ENCODE measurements around the gene BACH1.

The BACH1 gene

DNA sequence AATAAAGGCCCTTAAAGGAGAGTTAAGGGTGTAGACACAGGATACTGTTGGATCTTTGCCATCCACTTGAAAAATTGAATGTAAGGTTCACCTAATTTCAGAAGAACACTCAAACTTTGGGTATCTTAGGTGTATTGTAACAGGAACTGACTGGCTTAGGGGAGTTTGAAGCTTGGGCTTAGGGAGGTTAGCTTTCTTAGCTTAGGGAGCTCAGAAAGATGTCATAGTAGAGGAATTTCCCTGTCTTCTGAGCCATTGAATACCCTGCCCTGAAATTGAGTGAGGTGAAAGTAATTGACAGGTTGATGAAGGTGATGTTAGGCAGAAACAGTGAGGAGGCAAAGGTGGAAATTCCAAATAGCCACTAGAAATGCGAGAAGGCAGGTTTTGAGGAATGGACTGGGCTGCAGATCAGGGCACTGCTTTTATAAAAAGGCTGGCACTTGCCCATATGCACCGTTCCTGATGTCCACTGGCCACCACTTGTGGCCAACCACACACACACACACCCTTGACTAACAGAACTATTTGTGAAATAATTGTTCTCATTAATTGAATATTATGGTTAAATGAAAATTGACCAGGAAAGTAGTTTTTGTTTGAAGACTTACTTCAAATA lies 16.5 kb downstream of the BACH1 start:
- no peak for DNase-seq (ENCODE audit: low spot score)

GRCh38 chr21:29316029-29316742 lies 17.5 kb downstream of the BACH1 start:
- no peak for DNase-seq (ENCODE audit: low spot score)

DNA sequence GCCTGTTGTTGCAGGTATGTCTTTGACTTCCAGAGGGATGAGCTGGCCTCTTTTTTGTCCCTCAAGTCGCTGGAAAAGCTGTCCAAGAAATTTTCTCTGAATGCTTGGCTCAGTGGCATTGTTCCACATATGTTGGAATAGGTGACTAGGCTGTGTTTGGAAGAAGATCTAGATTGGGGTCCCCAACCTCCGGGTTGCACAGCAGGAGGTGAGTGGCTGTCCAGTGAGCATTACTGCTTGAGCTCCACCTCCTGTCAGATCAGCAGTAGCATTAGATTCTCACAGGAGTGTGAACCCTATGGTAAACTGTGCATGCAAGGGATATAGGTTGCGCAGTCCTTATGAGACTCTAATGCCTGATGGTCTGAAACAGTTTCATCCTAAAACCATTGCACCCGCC lies 18.1 kb downstream of the BACH1 start:
- no peak for DNase-seq (ENCODE audit: low spot score)

DNA sequence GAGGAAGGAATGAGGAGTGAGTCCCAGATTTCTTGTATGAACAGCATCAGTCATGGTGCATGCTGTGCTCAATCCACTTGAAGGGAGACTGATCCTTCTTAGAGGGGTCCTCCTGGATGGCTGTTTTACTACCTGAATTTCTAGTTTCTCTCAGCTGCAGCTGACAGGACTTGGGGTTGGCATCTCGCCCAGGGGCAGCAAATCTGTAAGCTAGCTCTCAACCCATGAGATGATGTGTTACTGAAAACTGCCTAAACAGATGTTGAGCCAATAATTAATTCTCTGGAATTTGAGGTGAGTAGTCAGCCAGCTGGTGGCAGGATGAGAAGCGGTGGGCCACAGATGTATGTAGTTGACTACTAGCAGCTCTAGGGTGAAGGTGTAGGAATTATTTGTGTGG lies 19.6 kb downstream of the BACH1 start:
- no peak for DNase-seq (ENCODE audit: low spot score)

DNA sequence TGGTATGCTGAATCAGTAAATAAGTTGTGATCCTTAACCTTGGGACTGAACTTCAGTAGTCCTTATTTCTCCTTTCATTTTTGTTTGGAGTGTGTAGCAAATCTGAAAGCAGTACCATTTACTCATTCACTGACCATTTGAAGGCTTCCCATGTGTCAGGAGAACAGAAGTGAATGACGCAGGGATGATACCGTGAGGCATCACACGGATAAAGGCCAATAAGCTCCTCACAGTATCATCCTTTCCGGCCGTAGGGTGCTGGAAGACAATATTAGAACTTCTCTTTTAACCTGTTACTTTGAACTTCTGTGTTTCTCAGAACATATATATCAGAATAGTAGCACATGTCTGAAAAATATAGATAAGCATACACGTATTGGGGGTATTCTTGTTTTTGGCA lies 21.3 kb downstream of the BACH1 start:
- DNase-seq (ENCODE audit: low spot score) = no peak

GRCh38 chr21:29321217-29321616 lies 22.5 kb downstream of the BACH1 start:
- no peak for DNase-seq (ENCODE audit: low spot score)

- DNase-seq (ENCODE audit: low spot score) = no peak
Measured at GRCh38 chr21:29321932-29322928, 23.5 kb downstream of the BACH1 start.

DNA sequence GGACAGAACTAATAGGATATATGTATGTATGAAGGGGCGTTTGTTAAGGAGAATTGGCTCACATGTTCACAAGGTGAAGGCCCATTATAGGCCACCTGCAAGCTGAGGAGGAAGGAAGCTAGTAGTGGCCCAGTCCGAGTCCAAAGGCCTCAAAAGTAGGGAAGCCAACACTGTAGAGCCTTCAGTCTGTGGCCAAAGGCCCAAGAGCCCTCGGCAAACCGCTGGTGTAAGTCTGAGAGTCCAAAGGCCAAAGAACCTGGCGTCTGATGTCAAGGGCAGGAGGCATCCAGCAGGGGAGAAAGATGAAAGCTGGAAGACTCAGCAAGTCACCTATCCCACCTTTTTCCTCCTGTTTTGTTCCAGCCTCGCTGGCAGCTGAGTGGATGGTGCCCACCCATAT lies 24.5 kb downstream of the BACH1 start:
- DNase-seq (ENCODE audit: low spot score) = no peak

DNA sequence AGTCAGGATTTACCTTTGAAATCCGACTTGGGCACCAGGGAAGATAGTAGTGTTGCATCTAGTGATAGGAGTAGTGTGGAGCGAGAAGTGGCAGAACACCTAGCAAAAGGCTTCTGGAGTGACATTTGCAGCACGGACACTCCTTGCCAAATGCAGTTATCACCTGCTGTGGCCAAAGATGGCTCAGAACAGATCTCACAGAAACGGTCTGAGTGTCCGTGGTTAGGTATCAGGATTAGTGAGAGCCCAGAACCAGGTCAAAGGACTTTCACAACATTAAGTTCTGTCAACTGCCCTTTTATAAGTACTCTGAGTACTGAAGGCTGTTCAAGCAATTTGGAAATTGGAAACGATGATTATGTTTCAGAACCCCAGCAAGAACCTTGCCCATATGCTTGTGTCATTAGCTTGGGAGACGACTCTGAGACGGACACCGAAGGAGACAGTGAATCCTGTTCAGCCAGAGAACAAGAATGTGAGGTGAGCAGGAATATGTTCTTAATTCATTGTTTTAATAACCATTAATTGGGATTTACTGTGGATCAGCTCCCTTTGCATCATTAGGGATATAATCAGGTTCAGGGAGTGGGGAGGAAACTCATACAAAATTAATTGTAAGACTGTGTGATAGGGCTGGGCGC lies 28.3 kb downstream of the BACH1 start:
- no peak for DNase-seq (ENCODE audit: low spot score)

DNA sequence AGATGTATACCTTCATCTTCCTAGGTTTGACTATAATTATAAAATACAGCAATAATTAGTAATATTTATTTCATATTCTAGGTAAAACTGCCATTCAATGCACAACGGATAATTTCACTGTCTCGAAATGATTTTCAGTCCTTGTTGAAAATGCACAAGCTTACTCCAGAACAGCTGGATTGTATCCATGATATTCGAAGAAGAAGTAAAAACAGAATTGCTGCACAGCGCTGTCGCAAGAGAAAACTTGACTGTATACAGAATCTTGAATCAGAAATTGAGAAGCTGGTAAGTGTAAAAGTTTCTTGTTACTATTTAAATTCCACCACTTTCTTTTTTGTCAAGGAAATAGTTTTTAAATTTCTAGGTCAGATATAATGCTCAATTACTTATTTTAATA lies 30.7 kb downstream of the BACH1 start:
- DNase-seq (ENCODE audit: low spot score) = no peak

DNA sequence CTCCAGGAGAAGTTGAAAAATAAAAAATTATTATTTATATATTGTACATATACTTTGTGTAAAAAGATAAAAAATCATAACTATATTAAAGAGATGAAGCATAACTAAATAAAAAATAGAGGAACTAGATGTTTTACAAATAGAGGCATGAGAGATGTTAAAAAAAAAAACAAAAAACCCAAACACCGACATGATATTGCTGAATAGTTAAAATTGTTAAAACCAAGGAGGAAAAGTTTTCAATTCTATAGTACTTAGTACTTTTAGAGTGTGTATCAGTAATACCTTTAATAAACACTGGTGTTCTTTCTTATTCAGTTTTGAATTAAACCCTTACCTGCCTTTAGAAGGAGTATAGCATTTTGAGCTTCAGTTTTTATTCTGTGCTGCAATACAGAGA lies 32.1 kb downstream of the BACH1 start:
- no peak for DNase-seq (ENCODE audit: low spot score)

DNA sequence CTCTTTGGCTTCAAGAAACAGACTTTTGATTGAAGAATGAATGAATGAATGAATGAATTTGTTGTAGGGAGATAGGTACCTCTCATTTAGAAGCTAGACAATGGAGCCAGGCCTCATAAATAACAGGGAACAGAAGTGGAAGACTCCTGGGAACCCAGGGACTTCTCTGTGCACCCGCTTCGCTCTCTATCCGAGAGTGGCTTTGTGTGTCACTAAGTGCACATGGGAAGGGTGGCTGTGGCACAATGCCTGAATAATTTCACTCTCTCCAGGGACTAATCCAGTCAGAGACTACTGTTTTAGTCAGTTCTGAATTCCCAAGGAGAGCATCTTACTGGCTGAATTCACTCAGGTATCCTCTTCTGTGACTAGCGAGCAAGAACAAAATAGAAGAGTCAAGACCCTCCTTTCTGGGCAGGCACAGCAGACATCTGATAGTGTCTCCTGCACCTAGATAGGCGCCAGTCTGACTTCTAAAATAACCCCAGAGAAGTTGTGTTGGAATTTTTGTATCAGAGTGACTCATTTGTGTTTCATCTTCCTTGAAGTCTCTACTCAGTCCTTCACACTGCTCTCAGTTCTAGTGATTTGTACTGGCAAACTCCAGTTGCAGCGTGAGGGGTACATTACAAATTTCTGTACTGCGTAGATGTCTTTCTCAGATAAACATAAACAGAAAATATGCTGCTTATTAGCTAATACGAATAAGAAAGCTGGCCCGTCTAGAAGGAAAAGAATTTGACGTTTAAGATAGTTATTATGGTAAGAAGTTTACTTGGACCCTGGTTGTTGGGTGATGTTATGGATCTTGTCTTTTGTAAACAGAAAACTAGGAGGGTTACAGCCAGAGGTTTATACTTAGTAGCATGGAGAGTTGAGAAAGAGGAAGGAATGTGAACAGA lies 34.0 kb downstream of the BACH1 start:
- DNase-seq (ENCODE audit: low spot score) = no peak

DNA sequence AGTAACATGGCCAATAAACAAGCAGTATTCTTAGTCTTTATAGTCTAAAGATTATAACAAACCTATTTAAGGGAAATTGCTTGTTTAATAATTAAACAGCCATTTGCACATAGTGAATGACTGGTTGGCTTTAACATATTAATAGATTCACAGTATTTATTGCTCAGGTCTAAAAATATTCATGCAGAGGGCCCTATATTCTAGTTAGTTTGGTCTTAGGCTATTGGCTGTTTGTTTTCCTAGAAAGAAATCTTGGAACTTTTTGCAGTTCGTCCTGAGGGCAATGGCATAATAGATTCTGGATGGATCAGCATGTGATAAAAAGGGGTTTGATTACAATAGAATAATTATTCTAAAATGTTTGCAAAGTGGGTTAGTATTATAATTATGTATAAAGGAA lies 34.7 kb downstream of the BACH1 start:
- DNase-seq (ENCODE audit: low spot score) = no peak

- DNase-seq (ENCODE audit: low spot score) = no peak
Measured at GRCh38 chr21:29334717-29335428, 36.2 kb downstream of the BACH1 start.

DNA sequence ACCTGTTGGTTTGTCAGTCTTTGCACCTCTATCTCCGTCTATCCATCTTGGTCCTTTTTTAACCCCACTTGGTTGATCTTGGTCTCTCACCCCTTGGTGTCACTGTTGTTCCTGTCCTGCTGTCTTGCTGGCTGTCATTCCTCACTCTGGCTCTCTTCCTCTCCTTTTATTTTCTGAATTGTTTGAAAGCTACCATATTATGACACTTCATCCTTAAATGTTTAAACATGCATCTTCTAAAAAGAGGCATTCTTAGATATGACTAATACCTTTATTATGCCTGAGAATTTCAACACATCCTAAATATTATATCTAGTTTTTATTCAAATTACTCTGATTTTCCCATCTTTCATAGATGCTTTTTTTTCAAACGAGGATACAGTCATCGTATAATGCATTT lies 37.0 kb downstream of the BACH1 start:
- DNase-seq (ENCODE audit: low spot score) = no peak

GRCh38 chr21:29338256-29338655 lies 39.5 kb downstream of the BACH1 start:
- no peak for DNase-seq (ENCODE audit: low spot score)

- DNase-seq (ENCODE audit: low spot score) = no peak
Measured at GRCh38 chr21:29340228-29340627, 41.5 kb downstream of the BACH1 start.

GRCh38 chr21:29342363-29342957 lies 43.7 kb downstream of the BACH1 start:
- no peak for DNase-seq (ENCODE audit: low spot score)

GRCh38 chr21:29343519-29343918 lies 44.8 kb downstream of the BACH1 start:
- no peak for DNase-seq (ENCODE audit: low spot score)

DNA sequence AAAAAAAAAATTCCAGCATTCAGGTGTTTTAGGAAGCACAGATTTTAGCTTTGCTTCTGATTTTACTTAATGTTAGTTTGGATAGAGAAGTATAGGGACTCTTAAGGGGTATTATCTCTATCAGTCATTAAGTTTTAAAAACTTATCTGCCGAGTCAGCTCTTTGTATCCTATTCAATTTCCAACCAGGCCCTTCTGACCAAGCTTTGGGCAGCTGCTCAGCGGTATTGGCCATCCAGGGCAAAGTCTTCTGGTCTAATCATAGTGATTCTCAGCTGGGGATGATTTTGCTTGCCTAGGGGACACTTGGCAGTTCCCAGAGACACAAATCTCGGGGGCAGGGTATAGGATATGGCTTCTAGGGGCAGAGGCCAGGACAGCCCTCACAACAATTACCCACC lies 47.6 kb downstream of the BACH1 start:
- DNase-seq (ENCODE audit: low spot score) = no peak
